Measurements from ENCODE around the gene SYT1.

SYT1 gene

DNA sequence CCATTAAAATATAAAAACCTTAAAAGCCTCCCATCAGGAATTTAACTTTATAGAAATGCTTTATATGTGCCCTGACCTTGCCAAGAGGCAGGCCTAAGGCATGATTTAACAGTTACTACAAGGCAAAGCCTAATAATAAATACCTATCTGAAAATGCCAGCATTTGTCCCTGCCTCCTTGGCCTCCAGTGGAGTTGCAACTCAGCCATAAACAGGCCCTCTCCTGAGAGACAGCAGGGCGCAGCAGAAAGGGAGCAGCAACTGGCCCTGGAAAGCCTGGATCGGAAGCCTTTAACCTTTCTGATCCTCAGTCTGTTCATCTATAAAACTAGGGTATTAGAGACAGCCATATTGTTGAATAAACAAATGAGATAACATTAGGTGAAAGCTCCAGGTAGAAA, 501.8 kb downstream of the SYT1 start:
- no peak for DNase-seq

DNA sequence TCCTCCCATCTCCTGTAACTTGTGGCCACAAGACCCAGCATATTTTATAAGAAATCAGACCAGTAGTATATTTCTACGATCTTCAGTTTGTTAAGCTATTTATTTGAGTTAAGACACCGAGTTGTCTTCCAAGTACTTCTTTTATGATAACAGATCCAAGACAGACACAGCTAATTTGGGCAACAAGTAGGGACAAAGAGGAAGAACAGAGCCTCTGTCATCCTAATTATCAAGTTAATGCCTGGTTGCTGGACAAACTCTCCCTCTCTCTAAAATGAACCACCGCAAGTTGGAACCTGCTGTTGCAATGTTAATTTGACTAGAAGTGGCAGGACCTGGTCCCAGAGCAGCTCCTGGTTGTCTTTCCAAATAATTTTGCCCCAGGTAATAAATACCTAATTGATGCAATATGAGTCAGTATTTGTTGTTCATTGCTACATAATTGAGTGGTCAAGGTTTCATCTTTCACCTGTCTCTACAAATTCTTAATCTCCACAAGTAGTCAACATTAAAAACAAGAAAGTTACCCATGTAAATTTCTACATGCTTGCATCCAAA, 502.5 kb downstream of the SYT1 start:
- DNase-seq = peak; percentile 17

DNA sequence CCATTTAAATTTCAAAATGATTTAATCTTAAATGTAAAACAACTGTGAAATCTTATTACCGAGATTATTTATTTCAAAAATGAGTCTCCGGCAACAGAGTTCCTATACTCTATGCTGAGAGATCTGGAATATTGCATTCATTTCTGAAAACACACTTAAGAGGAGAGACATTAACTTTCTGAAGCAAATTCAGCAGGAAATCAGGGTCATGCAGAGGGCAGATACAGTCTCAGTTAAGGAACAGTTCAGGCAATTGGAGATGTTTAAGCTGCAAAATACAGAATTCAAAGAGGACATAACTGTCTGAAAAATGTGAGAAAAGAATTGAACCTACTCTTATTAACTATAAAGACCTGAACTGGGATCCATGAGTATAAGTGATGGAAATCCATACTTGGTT, 505.4 kb downstream of the SYT1 start:
- no peak for DNase-seq

DNA sequence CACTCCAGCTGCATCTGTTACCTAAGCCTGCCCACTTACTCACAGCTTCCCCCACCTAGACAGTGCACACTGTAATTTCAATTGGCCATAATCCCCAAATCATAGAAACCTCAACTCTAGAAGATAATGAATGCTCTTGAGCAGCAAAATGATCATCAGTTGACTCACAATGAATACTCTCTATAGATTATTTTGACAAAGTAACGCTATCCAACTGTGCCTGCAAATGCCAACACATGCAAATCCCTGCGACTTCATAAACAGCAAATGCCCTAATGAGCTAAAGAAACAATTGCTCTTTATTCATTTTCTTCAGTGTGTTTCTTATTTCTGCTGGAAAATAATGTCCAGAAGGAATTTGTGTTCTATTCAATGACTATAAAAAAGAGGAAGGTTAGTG, 506.7 kb downstream of the SYT1 start:
- DNase-seq = peak; percentile 29

DNA sequence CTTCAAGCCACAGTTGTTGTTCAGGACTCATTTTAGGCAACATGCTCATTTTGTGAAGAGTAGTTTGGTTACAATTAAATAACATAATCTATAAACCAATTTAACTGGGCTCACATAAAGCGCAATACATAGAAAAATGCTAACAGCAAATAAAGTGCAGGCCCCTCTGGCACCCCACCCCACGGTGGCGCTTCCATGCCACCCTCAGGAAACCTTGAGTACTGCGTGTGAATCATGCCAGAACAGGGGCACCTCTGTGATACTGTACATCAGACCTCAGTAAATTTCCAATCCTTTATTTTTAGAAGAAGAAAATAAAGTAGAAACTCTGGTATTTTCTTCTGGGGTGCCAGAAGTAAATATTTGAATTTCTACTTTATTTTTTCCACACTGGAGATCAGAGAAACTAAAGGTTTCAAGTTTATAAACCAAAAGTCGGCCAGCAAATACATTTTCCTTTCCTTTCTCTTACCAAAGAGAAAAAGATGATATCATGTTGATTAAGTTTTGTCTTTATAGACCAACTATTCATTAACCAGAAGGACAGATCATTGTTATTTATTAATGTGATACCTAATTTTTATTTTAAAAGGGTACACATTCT, 509.4 kb downstream of the SYT1 start:
- no peak for DNase-seq

DNA sequence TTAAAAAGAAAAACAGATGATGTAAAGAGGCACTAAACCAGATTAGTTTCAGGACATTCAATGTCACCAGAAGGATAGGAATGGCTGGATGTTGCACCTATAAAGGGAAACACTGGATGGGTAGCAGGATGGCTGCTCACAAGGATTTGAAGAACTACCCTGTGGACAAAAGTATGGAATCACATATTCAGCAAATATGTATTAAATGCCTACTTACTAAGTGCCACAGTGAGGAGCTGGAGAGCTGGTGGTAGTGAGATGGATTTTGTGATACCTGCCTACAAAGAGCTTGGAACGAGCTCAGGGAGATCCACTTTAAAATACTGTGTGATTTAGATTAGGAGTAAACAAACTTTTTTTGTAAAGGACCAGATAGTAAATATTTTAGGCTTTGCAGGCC, 510.0 kb downstream of the SYT1 start:
- no peak for DNase-seq

DNA sequence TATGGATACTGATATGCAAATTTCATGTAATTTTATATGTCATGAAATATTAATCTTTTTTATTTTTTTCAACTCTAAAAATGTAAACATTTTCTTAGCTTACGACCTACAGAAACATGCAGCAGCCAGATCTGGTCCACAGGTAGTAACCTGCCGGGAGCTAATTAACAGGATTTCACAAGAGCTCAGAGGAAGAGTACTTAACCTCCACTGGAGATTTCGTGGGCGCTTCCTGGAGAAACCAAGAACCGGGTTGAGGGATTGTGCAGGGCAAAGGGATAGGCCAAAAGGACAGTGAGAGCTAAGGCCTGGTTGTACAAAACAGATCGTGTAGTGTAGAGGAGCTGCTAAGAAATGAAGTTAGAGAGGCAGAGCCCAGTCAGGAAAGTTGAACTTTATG, 510.5 kb downstream of the SYT1 start:
- DNase-seq = no peak

DNA sequence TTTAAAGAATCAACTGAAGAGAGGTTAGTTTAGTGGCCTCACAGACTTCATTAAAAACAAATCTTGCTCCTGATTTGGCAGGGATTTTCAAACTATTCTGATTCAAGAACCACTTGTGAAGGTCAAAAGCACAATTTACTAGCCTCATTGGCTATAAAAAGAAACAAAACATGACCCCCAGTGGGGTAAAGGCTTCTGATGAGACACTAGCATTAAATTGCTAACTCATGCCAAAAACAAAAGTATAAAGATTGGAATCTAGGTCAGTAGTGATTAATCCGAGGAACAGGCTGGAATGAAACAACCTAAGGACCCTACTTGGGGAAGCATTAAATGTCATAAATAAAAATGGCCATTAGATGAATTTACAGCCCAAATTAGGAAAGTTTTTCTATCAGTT, 513.9 kb downstream of the SYT1 start:
- no peak for DNase-seq

DNA sequence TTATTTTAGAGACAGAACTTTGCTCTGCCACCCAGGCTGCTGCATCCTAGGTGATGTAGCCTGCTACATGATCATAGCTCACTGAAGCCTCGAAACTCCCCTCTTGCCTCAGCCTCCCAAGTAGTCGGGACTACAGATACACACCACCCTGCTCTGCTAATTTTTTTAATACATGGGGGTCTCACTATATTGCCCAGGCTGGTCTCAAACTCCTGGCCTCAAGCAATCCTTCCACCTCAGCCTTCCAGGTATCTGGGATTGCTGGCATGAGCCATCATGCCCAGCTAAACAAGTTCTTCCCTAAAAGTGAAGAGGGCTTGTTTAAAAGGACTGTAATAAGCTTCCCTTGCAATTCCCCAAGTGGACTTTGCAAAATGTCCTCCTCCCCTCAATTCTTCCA, 515.8 kb downstream of the SYT1 start:
- no peak for DNase-seq

DNA sequence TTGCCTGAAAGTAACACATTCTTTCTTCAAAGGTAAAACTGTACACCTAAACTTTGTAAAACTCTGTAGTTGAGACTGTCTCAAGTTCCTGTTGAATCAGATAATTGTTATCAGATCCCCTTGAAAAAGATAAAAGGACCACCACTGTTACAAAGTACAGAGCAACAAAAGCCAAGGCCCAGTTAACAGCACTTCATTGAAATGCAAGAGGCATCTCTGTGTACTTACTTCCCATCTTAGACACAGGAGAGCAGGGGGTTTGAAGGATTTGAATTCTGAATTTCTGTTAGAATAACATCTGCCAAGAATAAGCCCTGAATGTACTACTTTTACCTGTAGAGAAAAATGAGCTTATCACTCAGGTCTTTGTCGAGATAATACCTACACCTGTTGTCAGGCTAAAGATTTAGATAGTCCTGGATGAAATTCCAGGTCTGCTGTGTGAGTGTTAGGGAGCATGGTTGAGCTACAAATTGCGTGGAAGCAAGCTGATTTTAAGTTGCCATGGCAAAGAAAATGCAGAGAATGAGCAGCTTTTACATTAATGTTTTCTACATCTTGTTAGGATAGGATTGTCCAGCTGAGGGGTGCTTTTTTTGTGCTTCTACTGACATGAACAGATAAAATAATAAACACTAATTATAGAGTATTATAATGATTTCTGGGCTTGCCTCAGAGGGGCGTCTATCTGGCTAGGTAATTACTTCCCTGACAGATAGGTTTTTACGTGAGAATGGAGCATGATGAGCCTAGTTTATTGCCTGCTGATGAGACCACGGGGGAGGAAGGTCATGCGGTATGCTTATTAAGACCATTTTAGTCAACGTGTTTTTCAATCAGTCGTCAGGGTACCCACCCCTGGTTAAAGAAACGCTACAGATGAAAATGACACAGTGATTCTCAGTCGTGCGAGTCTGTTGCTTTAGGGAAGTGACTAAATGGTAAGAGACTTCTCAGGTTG, 517.0 kb downstream of the SYT1 start:
- DNase-seq = no peak

DNA sequence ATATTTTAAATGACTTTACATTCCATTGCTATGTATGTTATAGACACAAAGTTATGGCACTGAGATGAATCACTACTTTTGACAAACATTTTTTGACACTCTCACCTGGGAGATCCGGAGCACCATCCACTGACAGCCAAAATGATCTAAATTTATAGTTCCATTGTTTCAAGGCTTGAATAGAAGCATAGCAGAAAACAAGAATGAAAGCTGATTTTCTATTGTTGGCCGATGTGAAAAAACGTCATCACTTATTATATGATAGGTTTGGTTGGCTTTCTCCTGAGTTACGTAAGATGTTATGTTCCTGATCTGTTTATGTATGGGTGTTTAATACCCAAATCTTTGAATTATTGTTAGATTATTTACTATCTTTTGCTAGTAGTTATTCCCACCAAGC, 520.0 kb downstream of the SYT1 start:
- no peak for DNase-seq

DNA sequence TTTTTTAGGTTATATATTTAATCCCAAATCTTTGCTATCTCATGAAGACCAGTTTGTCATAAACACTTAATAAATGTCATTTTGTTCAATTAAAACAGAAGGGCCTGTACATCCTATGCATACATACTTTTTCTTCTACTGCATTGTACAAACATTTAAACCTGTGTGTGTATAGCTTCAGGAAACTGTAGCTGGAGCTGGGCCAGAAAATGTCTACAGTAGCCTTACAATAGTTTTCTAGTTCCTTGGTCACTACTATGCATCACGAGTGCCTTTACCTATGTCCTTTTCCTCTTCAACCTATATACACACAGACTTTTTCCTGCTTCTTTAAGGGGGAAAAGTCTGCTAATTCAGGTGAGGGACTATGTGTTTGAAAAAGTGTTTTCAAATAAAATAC, 523.4 kb downstream of the SYT1 start:
- DNase-seq = no peak

DNA sequence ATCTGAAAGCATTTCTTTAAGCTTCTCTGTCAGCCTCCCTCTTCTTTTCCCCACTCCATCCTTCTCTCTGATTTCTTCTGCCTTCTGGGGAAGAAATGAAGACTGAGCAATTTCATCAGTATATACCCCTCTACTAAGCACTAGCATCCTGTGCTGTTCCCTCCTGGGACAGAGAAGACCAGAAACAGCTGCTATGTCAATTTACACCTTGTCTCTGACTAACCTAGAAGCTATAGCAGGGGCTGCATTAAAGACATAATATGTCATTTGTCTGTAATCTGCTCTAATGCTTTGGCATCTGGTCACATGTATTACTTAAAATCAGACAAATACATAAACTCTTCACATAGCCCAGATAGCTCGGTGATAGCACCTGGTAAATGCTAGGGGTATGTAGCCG, 529.3 kb downstream of the SYT1 start:
- DNase-seq = no peak

DNA sequence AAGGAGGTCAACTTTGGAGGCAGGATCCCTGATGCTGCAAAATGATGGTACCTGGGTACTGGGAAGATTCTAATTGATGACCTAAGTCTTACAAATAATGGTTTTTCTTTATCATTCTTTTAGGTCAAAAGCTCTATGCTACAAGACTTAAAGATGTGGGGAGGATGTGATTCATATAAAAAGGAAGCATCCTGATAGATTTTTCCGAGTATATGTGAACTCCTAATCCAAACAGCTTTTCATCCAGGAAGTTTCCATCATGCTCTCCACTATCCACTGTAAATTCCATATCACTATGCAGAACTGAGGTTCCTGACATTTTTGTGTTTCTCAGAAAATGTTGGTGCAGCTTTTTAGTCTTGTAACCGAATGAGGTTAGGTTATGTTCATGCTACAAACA, 533.0 kb downstream of the SYT1 start:
- DNase-seq = no peak

DNA sequence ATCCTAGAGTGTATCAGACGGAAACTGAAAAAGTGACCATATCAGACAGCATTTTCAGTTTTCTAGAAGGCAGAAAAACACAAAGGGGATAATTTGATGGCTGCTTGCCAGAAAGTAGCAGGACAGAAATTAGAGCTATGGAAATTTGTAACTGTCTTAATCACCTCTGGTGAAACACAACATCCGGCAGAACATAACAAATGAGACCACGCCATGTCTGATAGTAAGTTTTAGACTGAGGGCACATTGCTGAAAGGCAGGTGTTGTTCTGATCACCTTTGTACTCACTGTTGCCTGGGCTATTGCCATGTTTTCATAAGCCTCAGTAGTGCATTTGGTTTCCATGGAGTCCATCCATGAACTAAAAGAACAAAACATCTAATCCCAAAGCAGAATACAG, 535.9 kb downstream of the SYT1 start:
- no peak for DNase-seq

DNA sequence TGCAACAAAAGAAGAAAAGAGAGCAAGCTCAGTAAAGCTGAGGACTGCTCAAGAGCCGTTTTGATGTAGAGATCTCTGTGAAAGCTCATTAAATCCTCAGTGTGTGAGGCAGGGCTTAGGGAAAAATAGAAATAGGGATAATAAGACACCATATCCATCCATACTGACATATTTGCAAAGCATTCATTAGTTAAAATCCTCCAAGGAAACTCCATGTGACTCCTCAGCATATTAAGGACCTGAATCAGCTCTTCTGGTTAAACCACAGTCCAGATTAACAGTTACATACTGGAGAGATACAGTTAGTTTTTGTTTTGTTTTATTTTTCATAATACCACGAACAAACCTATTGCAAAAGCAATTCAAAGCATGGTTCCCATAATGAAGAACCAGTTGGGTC, 538.0 kb downstream of the SYT1 start:
- no peak for DNase-seq

DNA sequence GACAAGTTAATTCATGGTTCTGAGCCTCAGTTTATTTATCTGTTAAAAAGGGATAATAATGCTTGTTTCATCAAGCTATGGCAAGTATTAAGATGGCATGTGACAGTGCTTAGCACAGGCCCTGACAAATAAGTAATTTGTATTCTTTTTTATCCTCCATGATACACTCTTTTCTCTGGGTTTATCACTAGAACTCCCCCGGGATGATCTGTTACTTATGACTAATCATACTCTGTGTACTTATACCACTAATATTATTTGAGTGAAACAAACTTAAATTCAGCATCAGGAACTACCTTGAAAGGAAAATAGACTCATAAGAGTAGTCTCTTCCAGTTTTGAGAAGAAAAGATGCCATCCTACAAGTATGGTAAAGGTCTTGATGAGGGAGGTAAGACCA, 542.4 kb downstream of the SYT1 start:
- DNase-seq = no peak

DNA sequence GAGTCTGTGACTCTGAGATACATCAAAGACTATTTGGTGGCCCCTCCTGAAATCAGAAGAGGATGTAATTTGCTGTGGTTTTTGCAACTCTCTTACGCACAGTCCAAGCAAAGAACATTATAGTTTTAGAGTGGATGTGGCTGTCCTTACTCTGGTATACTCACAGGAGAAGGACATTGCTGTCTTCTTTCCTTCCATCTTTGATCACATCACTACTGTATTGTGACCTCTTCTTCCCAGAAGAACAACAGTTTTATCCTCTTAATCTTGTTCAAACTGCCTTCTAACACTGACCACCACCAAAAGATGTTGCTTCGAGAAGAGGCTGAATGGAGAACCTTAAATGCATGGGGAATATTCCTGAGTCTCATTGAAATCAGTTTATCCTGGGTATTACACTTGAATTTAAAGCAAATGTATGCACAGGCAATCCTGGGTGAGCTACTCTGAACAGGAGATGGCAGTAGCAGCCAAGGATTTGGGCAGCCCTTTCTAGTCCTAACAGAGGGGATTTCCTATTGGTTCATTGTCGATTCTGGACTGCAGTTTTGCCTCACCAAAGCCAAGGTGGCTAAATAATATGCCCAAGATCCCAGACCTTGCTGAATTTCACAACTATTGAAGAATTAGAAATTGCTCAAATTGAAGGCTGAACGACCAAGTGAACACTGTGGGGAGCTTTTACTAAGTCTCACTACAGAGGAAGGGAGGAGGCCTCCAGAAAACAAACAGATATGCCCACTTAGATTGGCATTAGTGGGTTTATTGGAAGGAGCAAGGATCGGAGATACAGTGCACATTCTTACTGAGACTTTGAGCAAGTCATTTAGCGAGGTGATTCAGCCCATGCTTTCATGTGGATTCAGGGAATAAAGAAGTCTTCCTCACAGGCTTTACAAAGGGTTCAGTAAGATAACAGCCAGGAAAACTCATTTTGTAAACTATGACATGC, 543.4 kb downstream of the SYT1 start:
- peak; percentile 23 for DNase-seq

DNA sequence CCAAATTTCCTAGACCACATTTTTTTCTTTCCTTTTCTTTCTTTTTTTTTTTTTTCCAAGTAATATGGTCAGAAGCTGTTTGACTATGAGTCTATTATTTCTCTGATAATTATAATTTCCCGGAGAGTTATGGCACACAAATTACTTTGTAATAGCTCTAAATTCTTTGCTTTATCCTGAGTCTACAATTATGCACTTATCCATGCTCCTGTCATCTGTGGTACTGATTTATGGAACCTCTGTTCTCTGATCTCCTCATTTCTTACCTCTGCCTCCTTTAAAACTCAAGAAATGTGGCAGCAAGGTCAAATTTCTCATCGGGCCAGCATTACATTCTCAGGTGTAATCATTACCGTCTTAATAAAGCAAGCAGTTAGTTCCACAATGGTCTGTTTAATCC, 544.1 kb downstream of the SYT1 start:
- DNase-seq = no peak

DNA sequence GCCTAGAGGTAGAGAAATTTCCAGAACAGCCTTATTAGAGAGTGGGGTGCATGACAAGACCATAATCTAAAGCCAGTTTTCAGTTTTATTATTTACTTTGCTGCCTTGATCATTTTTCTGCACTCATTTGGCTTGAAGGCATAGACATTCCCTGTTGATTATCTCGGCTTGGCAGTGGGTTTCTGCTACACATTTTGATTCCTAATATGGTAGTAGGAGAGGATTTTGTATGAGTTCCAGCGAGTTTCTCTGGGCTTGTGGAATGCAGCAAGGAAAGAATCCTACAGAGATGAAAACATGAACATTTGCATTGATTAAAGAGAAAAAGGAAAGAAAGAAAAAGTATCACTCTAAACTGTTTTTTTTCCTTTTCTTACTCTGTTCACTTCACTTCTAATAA, 545.0 kb downstream of the SYT1 start:
- DNase-seq = no peak

DNA sequence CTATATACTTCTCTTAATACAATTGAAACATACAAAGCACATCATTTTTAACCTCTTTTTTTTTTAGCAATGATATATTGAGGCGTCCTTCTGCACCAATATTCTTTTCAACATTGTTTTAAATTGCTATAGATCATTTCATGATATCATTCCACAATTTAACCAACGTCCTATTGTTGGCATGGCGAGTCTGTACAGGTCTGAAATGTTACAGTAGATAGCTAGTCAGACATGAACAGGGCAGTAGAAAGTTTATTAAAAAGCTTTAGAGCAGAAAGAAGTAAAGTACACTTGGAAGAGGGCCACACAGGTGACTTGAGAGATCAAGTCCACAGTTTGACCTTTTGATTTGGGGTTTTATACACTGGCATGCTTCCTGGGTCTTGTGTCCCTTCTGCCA, 547.2 kb downstream of the SYT1 start:
- DNase-seq = no peak

DNA sequence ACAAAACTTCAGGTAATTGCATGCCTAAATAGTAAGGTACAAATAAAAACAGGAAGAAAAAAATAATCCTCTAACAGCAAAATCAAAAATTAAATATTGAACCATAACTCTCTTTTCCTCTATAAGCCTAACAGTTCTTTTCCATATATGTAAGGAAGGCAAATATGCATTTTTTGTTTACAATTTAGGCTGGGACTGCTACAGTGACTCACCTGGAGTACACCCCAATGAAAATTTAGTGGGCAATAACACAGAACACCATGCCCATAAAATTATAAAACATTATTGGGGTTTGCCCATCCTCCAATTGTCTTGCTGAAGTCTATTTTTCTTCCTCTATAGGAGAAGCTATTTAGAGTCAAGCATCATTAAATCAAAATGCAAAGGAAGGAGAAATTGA, 549.2 kb downstream of the SYT1 start:
- no peak for DNase-seq

DNA sequence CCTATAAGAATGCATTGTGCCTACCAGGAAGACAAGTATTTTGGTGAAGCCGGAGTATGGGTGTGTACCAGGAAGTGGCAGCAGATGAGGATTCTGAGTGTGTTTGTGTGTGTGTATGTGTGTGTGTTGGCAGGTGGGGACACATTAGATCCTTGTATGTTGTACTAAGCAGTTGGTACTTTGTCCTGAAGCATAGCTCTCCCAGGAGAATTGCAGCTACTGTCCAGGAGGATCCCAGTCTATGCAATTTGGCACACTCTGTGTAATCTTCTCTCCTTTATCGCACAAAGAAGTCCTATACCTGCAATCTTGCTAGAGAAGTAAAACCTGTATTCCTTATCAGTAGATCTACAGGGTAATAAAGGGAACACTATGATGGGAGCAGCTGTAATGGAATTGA, 549.7 kb downstream of the SYT1 start:
- DNase-seq = no peak

Measured in NCI-H526 treated with DMSO at 0.1 percent for 48 hours (cell line).